Fibroblast of lung (primary cell): ENCODE data around the gene SORBS1. TPM values are rescaled to one million over a fixed set of nuclear protein-coding genes. Genes with fewer than 3 reads are reported as not detected.

Experiments
- DNase-seq, 2 donors: peaks; one replicate each; pipeline versions ENCODE4 v3.0.0 to v3.0.0-alpha.2; 2010; ENCODE audit warnings: low read depth in 2 of 2
- H2AFZ ChIP-seq: 2 replicates; pipeline ENCODE4 v1.5.1; 2012; ENCODE audit warnings: low read length, control low read depth, inconsistent platforms
- H3K27ac ChIP-seq: 2 replicates; pipeline ENCODE4 v1.5.1; 2011; ENCODE audit warnings: low read length, control low read depth; ENCODE audit not compliant: insufficient read depth
- H3K27me3 ChIP-seq: 2 replicates; pipeline ENCODE4 v1.5.1; 2011; ENCODE audit warnings: mild to moderate bottlenecking, low read length; ENCODE audit not compliant: control insufficient read depth, insufficient read depth
- H3K36me3 ChIP-seq: 2 replicates; pipeline ENCODE4 v1.5.1; 2011; ENCODE audit warnings: low read length; ENCODE audit not compliant: control insufficient read depth, insufficient read depth
- H3K4me1 ChIP-seq: 2 replicates; pipeline ENCODE4 v1.5.1; 2011; ENCODE audit warnings: low read length; ENCODE audit not compliant: control insufficient read depth, insufficient read depth; ENCODE audit errors: extremely low read depth
- H3K4me2 ChIP-seq: 2 replicates; pipeline ENCODE4 v1.5.1; 2011; ENCODE audit warnings: low read length, control low read depth; ENCODE audit not compliant: insufficient read depth; ENCODE audit errors: extremely low read depth
- H3K4me3 ChIP-seq, 4 experiments: fragments of 200-600 bp in 1 of 4; sonication (generic) in 1 of 4; replicated peaks in 1 of 4; 2 replicates each; pipeline ENCODE4 v1.5.1; 2011 to 2016; ENCODE audit warnings: low read length in 4 of 4, low read depth in 3 of 4, mild to moderate bottlenecking in 3 of 4, control low read depth in 2 of 4, inconsistent platforms in 1 of 4, mixed read lengths in 1 of 4; ENCODE audit not compliant: insufficient read depth in 1 of 4; ENCODE audit errors: control extremely low read depth in 1 of 4
- H3K79me2 ChIP-seq: 2 replicates; pipeline ENCODE4 v1.5.1; 2012; ENCODE audit warnings: mild to moderate bottlenecking, low read length, inconsistent platforms; ENCODE audit not compliant: control insufficient read depth, insufficient read depth
- H3K9ac ChIP-seq: 2 replicates; pipeline ENCODE4 v1.5.1; 2011; ENCODE audit warnings: mild to moderate bottlenecking, low read length, control low read depth; ENCODE audit not compliant: insufficient read depth
- H3K9me3 ChIP-seq: 2 replicates; pipeline ENCODE4 v1.5.1; 2012; ENCODE audit warnings: low read depth, low read length; ENCODE audit not compliant: control insufficient read depth, insufficient read depth
- H4K20me1 ChIP-seq: 2 replicates; pipeline ENCODE4 v1.5.1; 2011; ENCODE audit warnings: low read length; ENCODE audit not compliant: control insufficient read depth, insufficient read depth; ENCODE audit errors: extremely low read depth
- EZH2 ChIP-seq: IDR thresholded peaks from 2 replicates; pipeline ENCODE4 v1.5.1; 2012; ENCODE audit warnings: low read length, control low read depth, mild to moderate bottlenecking; ENCODE audit errors: missing control alignments
- polyA plus RNA-seq, 2 donors: library from polyadenylated mRNA; depleted of rRNA in 1 of 2; stranded (reverse) in 1 of 2; unstranded in 1 of 2; fragments of >200 nt; gene quantifications; 2 replicates each; pipeline ENCODE4 v1.2.1, GENCODE V29; 2011 to 2012; ENCODE audit warnings: missing spikeins in 1 of 2
- total RNA-seq: library from RNA; depleted of rRNA; stranded (reverse); fragments of >200 nt; gene quantifications from 2 replicates; pipeline ENCODE4 v1.2.1, GENCODE V29; 2014
- TF ChIP-seq, protein P1 (sequence below), 2 donors: IDR thresholded peaks in 1 of 2; conservative IDR thresholded peaks in 1 of 2; 1 replicate in 1 of 2; 2 replicates in 1 of 2; pipeline ENCODE4 v1.5.1; 2011 to 2012; ENCODE audit warnings: low read length in 2 of 2, control low read depth in 1 of 2, inconsistent platforms in 1 of 2, low read depth in 1 of 2, mild to moderate bottlenecking in 1 of 2

SORBS1 gene
- total and polyA plus RNA-seq, 2 donors (not counting 1 experiment from before 2014, with no cell fraction given): 0.33 to 0.50 TPM

- no peaks in the 10 kb centered on the region for H3K4me1 ChIP-seq
- no peak overlapping the region for H3K4me2 ChIP-seq
- H3K27me3 ChIP-seq: no peaks in the 10 kb centered on the region
- no peaks in the 10 kb centered on the region for H3K79me2 ChIP-seq
- H2AFZ ChIP-seq: no peak overlapping the region
- H3K4me3 ChIP-seq: no peak overlapping the region
- H3K9ac ChIP-seq: no peak overlapping the region
- no peaks in the 10 kb centered on the region for H3K36me3 ChIP-seq
- no peak for DNase-seq
- H4K20me1 ChIP-seq: no peaks in the 10 kb centered on the region
- H3K9me3 ChIP-seq: no peaks in the 10 kb centered on the region
- H3K27ac ChIP-seq: no peak overlapping the region
- TF ChIP-seq EZH2: no peak
- TF ChIP-seq, protein P1, sequence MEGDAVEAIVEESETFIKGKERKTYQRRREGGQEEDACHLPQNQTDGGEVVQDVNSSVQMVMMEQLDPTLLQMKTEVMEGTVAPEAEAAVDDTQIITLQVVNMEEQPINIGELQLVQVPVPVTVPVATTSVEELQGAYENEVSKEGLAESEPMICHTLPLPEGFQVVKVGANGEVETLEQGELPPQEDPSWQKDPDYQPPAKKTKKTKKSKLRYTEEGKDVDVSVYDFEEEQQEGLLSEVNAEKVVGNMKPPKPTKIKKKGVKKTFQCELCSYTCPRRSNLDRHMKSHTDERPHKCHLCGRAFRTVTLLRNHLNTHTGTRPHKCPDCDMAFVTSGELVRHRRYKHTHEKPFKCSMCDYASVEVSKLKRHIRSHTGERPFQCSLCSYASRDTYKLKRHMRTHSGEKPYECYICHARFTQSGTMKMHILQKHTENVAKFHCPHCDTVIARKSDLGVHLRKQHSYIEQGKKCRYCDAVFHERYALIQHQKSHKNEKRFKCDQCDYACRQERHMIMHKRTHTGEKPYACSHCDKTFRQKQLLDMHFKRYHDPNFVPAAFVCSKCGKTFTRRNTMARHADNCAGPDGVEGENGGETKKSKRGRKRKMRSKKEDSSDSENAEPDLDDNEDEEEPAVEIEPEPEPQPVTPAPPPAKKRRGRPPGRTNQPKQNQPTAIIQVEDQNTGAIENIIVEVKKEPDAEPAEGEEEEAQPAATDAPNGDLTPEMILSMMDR (conservative IDR thresholded peaks at IDR 0.05 in 1 of 2, IDR thresholded peaks at IDR 0.05 in 1 of 2; ENCODE audit: low read depth in 1 of 2, low read length in 2 of 2): no peak
Measured at GRCh38 chr10:95542330-95542729, 18.8 kb downstream of the SORBS1 start.

DNA sequence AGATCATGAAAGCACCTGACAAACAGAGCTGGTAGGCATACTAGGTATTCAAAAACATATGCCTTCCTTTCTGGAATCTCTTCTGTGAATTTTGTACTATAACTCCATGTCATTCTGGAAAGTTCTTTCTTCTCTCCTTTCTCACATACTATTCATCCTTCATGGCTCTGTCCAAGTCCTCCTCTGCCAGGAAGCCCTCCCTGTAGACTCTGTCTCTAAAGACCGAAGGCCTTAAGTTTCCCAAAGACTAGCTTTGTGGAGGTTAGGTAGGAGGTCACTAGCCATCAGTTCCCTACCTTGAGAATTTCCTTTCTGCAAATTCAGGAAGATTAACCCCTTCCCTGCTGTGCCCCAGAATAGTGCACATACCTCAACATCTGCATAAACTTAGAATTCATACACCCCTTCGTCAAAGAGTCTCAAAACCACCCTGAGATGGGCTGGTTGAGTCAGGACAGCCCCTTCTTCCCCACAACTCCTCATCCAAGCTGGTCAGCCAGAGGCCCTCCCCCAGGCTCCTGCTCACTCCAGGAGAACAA lies 20.6 kb downstream of the SORBS1 start:
- no peak for DNase-seq
- no peaks in the 10 kb centered on the region for H3K9me3 ChIP-seq
- no peak overlapping the region for H2AFZ ChIP-seq
- H3K4me3 ChIP-seq: no peak overlapping the region
- no peaks in the 10 kb centered on the region for H3K36me3 ChIP-seq
- no peak for TF ChIP-seq EZH2
- TF ChIP-seq, protein P1 (conservative IDR thresholded peaks at IDR 0.05 in 1 of 2, IDR thresholded peaks at IDR 0.05 in 1 of 2; ENCODE audit: low read depth in 1 of 2, low read length in 2 of 2): no peak
- no peak overlapping the region for H3K9ac ChIP-seq
- no peaks in the 10 kb centered on the region for H4K20me1 ChIP-seq
- H3K4me2 ChIP-seq: no peak overlapping the region
- H3K4me1 ChIP-seq: no peaks in the 10 kb centered on the region
- H3K79me2 ChIP-seq: no peaks in the 10 kb centered on the region
- no peaks in the 10 kb centered on the region for H3K27me3 ChIP-seq
- no peak overlapping the region for H3K27ac ChIP-seq

DNA sequence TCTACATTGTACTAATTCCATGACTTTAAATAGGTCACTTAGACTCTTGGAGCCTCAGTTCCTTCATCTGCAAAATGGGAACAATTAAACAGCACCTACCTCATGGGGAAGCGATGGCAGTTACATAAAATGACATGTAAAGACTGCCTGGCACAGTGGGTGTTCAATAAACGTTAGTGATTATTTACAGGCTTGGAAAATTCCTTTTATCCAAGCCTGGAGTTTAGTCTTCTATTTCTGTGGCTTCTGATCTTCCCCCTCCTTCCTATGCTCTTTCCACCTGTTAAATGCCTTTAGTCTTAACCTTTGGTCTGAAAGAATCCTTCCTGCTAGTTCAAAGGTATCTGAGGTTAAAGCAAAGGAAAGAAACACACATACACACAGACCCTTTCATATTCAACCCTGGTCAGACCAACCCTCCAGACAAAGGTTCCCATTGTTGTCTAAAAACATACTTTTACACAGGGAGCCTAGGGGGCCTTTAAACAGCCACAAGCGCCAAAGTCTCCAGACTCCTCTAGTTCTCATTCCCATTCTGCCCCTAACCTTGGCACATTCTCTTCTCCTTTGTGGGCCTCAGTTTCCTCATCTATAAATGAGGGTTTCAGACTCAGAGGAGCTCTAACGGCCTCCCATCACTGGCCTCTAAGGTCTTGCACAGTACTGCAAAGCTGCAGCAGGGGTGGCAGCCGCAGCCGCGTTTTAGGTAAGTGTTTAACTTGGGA lies 21.4 kb downstream of the SORBS1 start:
- DNase-seq: no peak
- no peak overlapping the region for H3K4me2 ChIP-seq
- no peak overlapping the region for H3K27ac ChIP-seq
- no peak overlapping the region for H3K4me3 ChIP-seq
- H3K27me3 ChIP-seq: no peaks in the 10 kb centered on the region
- no peaks in the 10 kb centered on the region for H3K9me3 ChIP-seq
- H4K20me1 ChIP-seq: no peaks in the 10 kb centered on the region
- no peaks in the 10 kb centered on the region for H3K36me3 ChIP-seq
- no peaks in the 10 kb centered on the region for H3K79me2 ChIP-seq
- no peak overlapping the region for H3K9ac ChIP-seq
- TF ChIP-seq EZH2: no peak
- TF ChIP-seq, protein P1 (conservative IDR thresholded peaks at IDR 0.05 in 1 of 2, IDR thresholded peaks at IDR 0.05 in 1 of 2; ENCODE audit: low read depth in 1 of 2, low read length in 2 of 2): no peak
- no peaks in the 10 kb centered on the region for H3K4me1 ChIP-seq
- H2AFZ ChIP-seq: no peak overlapping the region
